DMS 273 (cell line): ENCODE results near the gene KL.

Experiments
- DNase-seq: peaks from one replicate; lab custom pipeline; 2025; ENCODE audit not compliant: unreplicated experiment; lab: John Stamatoyannopoulos, UW

Gene KL

GRCh38 chr13:33003458-33004019, 12.7 kb upstream of the KL start:
- peak; percentile 18 for DNase-seq

DNA sequence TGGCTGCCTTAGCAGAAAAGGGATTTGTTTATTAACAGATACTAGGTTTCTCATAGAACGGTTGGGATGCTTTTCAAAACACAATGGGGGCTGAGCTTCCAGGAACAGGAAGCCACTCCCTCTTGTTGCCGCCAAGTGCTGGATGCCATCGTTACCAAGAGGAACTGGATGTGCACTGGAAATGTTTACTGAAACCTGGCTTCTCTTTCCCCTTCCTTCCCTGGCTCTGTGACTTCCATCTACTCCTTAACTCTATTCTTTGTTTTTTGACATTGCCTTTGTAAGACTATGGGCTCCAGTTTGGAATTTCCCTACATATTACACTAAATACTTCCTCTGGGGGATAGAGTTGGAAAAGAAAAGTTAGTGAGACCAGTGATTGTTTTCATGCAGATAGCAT, 11.7 kb upstream of the KL start:
- DNase-seq: no peak

- DNase-seq: no peak
These were observed 10.1 kb upstream of the KL start for GRCh38 chr13:33006134-33006533.

DNA sequence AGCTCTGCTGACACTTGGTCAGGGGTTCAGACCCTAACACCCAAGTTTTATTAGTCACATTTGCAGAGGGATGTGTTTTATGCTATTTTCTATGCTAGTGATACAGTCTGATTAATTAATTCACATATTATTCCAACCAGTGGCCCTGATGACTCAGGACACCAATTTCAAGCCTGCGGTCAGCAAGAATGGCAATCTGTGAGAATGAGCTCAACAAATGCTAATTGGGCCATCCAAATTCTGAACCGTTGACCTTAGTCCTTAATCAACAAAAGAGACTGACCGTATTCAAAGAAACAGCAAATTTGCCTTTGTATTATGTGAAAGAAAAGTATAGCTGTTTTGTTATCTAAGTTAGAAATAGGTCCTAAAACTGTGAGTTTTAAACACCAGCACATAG, 9.6 kb upstream of the KL start:
- no peak for DNase-seq

- DNase-seq: no peak
These were observed 9.0 kb upstream of the KL start for GRCh38 chr13:33007237-33007636.

DNA sequence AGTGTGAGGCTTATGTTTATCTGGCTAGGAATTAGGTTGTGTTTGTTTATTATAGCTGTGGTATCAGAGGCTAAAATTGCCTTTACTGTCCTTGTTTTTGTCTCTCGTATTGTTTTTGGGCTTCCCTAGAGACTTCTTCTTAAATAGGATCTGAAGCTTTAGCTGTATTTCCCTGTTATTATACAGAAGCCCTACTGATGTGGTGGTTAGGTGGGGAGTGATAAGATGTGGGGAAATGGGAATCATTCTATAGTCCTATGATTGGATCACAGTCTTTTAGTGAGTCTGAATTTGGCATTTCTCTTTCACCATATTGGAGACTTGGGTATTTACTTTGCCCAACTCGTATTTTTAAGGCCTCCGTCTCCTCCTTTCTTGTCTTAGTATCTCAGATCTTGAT, 8.3 kb upstream of the KL start:
- DNase-seq: no peak

- DNase-seq: no peak
These were observed 7.1 kb upstream of the KL start for GRCh38 chr13:33008946-33009722.

GRCh38 chr13:33011828-33012470, 4.3 kb upstream of the KL start:
- DNase-seq: no peak

- DNase-seq: no peak
These were observed 1.9 kb upstream of the KL start for GRCh38 chr13:33014291-33014690.

GRCh38 chr13:33015241-33015668, 968 bp upstream of the KL start:
- DNase-seq: no peak

DNA sequence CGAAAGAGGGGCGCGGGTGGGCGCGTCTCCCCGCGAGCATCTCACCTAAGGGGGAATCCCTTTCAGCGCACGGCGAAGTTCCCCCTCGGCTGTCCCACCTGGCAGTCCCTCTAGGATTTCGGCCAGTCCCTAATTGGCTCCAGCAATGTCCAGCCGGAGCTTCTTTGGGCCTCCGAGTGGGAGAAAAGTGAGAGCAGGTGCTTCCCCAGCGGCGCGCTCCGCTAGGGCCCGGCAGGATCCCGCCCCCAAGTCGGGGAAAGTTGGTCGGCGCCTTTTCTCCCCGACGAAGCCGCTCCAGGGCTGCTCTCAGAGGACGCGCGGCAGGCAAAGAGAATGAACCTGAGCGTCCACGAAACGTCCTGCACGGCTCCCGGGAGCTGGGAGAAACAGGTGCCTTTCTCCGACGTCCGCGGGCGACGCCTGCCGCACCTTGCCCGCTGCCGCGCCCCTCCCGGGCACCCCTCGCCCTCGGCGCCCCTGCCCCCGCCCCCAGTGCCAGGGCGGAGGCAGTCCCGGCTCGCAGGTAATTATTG, 366 bp upstream of the KL start:
- DNase-seq: peak; percentile 40

- no peak for DNase-seq
These were observed 1.2 kb downstream of the KL start for GRCh38 chr13:33017323-33017929.

DNA sequence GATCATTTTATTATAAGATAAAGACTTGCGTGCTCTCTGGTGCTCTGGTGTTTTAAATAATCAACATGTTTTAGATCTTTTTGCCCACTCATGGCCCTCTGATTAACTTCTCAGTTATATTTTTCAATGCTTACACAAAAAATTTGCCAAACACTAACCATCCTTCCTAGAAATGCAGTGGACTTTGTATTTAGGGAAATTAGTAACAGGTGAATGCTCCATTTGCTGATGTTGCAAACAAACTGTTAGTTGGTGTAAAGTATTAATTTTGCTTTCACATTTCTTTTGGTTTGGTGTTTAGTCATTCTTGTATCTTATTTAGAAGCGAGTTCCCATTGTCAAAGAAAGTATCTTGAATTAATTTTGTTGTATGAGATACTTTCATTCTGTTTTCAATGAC, 2.7 kb downstream of the KL start:
- no peak for DNase-seq

GRCh38 chr13:33022986-33023385, 6.8 kb downstream of the KL start:
- DNase-seq: no peak

DNA sequence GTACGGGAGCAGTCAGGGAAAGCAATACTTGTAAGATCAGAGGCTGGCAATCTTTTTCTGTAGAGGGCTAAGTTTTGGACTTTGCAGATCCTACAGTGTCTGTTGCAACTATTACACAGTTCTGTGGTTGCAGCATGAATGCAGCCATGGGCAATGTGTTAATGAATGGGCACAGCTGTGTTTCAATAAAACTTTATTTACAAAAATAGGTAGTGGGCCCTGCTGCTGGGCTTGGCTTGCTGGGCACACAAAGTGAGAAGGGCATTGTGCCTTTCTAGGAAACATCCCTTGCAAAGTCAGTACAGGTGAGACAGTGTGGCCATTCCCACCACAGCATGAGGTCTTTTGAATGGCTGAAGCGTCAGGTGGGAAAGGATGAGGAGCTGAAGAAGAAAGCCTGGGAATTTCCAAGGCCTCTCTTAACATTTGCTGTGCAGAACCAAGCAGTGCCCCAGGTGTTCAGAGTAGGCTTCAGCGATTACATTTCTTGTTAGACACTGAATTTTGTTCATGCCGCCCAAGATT, 9.1 kb downstream of the KL start:
- DNase-seq: no peak

DNA sequence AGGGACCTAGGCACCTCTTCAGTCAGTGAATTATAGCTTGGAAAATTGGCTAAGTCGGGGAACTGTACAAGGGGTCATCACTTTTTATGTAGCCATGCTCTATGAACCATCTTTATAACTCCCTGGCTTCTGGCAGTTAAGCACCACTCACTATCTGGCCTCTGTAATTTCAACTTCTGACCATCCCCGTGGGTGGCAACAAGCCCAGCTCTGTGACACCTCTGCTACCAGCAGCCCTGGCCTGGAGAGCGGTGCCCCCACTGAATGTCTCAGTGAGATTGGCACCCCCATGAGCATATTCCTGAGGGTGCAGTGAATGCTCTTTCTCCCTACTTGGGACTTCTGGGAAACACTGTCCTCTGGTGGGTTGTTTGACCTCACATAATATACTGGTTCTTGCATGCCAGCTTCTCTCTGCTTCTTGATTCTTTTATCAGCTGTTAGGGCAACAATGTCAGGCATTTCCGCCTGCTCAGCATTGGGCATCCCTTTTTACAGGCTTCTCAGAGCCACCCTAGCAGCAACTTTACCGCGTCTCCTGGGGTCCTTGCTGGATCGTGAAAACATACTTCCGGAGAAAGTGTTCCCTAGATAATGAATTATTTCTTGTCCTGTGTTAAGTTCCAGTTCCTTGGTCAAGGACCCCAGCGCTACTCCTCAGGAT, 10.4 kb downstream of the KL start:
- DNase-seq: no peak

GRCh38 chr13:33028620-33029019, 12.4 kb downstream of the KL start:
- DNase-seq: no peak

GRCh38 chr13:33031277-33031676, 15.1 kb downstream of the KL start:
- no peak for DNase-seq

DNA sequence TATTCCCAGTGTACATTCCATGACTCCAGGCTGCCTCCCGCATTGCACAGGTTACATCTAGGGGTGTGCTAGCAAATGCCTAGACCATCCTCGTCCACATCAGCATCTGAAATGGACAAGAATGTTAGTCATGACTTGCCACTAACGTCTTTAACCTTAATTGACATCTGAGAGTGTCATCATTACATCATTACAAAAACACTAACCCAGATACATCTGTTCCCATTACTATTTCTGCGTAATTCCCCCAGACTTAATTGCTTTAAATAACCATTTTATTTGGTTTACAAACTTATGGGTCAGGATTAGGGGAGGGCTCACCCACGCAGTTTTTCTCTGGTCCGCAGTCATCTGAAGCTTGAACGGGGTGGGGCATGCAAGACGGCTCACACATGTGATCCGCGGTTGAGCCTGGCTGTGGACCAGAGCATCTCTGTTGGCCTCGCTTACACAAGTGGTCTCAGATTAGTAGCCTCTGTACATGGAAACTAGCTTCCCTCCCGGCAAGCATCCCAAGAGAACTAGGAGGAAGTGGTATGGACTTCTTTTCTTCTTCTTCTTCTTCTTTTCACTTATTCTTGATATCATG, 15.9 kb downstream of the KL start:
- no peak for DNase-seq

- no peak for DNase-seq
These were observed 17.0 kb downstream of the KL start for GRCh38 chr13:33033051-33033812.
